Transverse colon (tissue), 4 donors: ENCODE data around the gene TMEM181. TPM values are rescaled to one million over a fixed set of nuclear protein-coding genes. Genes with fewer than 3 reads are reported as not detected.

ENCODE experiments used
- DNase-seq: peaks from one replicate; pipeline ENCODE4 v3.0.0-alpha.2; 2019
- H3K27ac ChIP-seq, 4 donors: fragments of 200-600 bp; sonication (generic); 2 replicates each; pipeline ENCODE4 v1.5.1; 2016 to 2018; ENCODE audit warnings: inconsistent platforms in 4 of 4
- H3K27me3 ChIP-seq: fragments of 200-600 bp; sonication (generic); 2 replicates; pipeline ENCODE4 v1.5.1; 2017; ENCODE audit warnings: inconsistent platforms
- H3K36me3 ChIP-seq, 4 donors: fragments of 200-600 bp; sonication (generic); 2 replicates each; pipeline ENCODE4 v1.5.1; 2017 to 2019; ENCODE audit warnings: inconsistent platforms in 4 of 4
- H3K4me1 ChIP-seq, 4 donors: fragments of 200-600 bp; sonication (generic); 2 replicates each; pipeline ENCODE4 v1.5.1; 2017 to 2020; ENCODE audit warnings: inconsistent platforms in 4 of 4
- H3K4me3 ChIP-seq, 4 donors: fragments of 200-600 bp; sonication (generic); 1 replicate in 1 of 4; 2 replicates in 3 of 4; pipeline versions ENCODE4 v1.5.1 to v1.6.1; 2017 to 2019; ENCODE audit warnings: inconsistent platforms in 4 of 4
- H3K9me3 ChIP-seq, 2 donors: fragments of 200-600 bp; sonication (generic); 2 replicates each; pipeline ENCODE4 v1.5.1; 2017 to 2019; ENCODE audit warnings: inconsistent platforms in 2 of 2
- EP300 ChIP-seq: sonication (generic); formaldehyde crosslinking; IDR thresholded peaks from one replicate; pipeline ENCODE4 v1.6.1; 2017; ENCODE audit warnings: antibody characterized with exemption, low read depth
- POLR2A ChIP-seq: fragments of 450-650 bp; IDR thresholded peaks from one replicate; pipeline ENCODE4 v1.6.1; 2016; ENCODE audit warnings: antibody characterized with exemption, mild to moderate bottlenecking, moderate library complexity
- POLR2AphosphoS5 ChIP-seq, 3 donors: sonication (generic); formaldehyde crosslinking; IDR thresholded peaks; one replicate each; pipeline ENCODE4 v1.6.1; 2016; ENCODE audit warnings: antibody characterized with exemption in 3 of 3
- WGBS, 2 donors: methylation state at CpG; one replicate each; pipeline ENCODE4 v1.1.5; 2018; ENCODE audit warnings: low coverage in 1 of 2; 5-methylcytosine and 5-hydroxymethylcytosine counted together
- in situ Hi-C, 4 donors: fragments of 200-750 bp; cut with MboI; loops; one replicate each; pipeline versions ENCODE4 v1.15.0 to v1.15.1; 2017; ENCODE audit warnings: low sequenced_read_pairs in 3 of 4, low pct_ligation_motif_present in 1 of 4, low pct_unique_long_range_greater_than_20kb in 1 of 4
- intact Hi-C: fragments of 100-400 bp; cut with DNase I; formaldehyde crosslinking; loops from one replicate; pipeline ENCODE4 v1.15.1; 2023; ENCODE audit warnings: low total_unique reads
- total RNA-seq, 4 donors: library from RNA; depleted of rRNA; stranded (reverse); fragments of >200 nt; gene quantifications; one replicate each; pipeline ENCODE4 v1.1.0, GENCODE V29; 2016
- TF ChIP-seq, protein P1 (sequence below), 5 experiments: fragments of 200-600 bp in 3 of 5; fragments of 450-650 bp in 2 of 5; sonication (generic) in 3 of 5; IDR thresholded peaks; 1 replicate in 2 of 5; 2 replicates in 3 of 5; pipeline ENCODE4 v1.5.1; 2016 to 2017; ENCODE audit warnings: antibody characterized with exemption in 5 of 5, inconsistent platforms in 3 of 5, mild to moderate bottlenecking in 2 of 5, moderate library complexity in 1 of 5

Gene TMEM181
- total RNA-seq, 4 donors from 2014 or later, result 15.7 to 41.3 (median 34.2) TPM

DNA sequence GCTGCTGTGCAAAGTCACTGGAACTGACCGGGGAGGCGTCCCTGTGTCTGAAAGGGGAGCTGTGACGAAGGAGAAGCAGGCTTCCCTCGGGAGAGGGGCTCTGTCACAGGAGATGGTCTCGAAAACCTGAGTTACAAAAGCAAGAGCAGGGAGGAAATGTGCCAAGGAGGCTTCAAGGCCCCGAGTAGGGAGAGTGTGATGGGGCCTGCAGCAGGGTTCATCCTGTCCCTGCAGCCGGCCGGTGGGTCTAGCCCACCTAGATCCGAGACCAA, 68.0 kb downstream of the TMEM181 start:
- no peak overlapping the region for H3K27ac ChIP-seq
- H3K27me3 ChIP-seq, result no peaks in the 10 kb centered on the region
- in situ Hi-C loops (no loop called here), intact Hi-C loops (no loop called here)
- H3K4me1 ChIP-seq, result peaks cover 10 to 31% (median 22%) of the 10 kb centered on the region in 4 donors
- no peak for TF ChIP-seq EP300
- TF ChIP-seq, protein P1, sequence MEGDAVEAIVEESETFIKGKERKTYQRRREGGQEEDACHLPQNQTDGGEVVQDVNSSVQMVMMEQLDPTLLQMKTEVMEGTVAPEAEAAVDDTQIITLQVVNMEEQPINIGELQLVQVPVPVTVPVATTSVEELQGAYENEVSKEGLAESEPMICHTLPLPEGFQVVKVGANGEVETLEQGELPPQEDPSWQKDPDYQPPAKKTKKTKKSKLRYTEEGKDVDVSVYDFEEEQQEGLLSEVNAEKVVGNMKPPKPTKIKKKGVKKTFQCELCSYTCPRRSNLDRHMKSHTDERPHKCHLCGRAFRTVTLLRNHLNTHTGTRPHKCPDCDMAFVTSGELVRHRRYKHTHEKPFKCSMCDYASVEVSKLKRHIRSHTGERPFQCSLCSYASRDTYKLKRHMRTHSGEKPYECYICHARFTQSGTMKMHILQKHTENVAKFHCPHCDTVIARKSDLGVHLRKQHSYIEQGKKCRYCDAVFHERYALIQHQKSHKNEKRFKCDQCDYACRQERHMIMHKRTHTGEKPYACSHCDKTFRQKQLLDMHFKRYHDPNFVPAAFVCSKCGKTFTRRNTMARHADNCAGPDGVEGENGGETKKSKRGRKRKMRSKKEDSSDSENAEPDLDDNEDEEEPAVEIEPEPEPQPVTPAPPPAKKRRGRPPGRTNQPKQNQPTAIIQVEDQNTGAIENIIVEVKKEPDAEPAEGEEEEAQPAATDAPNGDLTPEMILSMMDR (IDR thresholded peaks at IDR 0.05), result no peak
- TF ChIP-seq POLR2A, result no peak
- no peak for TF ChIP-seq POLR2AphosphoS5 (IDR thresholded peaks at IDR 0.05)
- no peak for DNase-seq
- no peak overlapping the region for H3K4me3 ChIP-seq
- WGBS, 2 donors, result 93% methylated on average over 4 to 9 of the region's 9 CpGs
- H3K9me3 ChIP-seq, result no peaks in the 10 kb centered on the region
- H3K36me3 ChIP-seq, result peaks cover 0 to 6% (median 0%) of the 10 kb centered on the region in 4 donors

- no peaks in the 10 kb centered on the region for H3K27me3 ChIP-seq
- intact Hi-C loops (no loop called here), in situ Hi-C loops (no loop called here)
- H3K36me3 ChIP-seq, result peaks cover 0 to 11% (median 0%) of the 10 kb centered on the region in 4 donors
- no peaks in the 10 kb centered on the region for H3K9me3 ChIP-seq
- H3K4me3 ChIP-seq, result no peak overlapping the region
- DNase-seq, result no peak
- 92% methylated on average over 11 of the region's 17 CpGs; no CpG with 5 or more reads in 1 of the 2 donors for WGBS, 2 donors
- TF ChIP-seq, protein P1 (IDR thresholded peaks at IDR 0.05), result no peak
- TF ChIP-seq POLR2A (no peak), EP300 (no peak), POLR2AphosphoS5 (IDR thresholded peaks at IDR 0.05) (no peak)
- no peak overlapping the region for H3K27ac ChIP-seq
- H3K4me1 ChIP-seq, result peaks cover 10 to 31% (median 22%) of the 10 kb centered on the region in 4 donors
Observed at GRCh38 chr6:158628542-158628941, 68.7 kb downstream of the TMEM181 start.

DNA sequence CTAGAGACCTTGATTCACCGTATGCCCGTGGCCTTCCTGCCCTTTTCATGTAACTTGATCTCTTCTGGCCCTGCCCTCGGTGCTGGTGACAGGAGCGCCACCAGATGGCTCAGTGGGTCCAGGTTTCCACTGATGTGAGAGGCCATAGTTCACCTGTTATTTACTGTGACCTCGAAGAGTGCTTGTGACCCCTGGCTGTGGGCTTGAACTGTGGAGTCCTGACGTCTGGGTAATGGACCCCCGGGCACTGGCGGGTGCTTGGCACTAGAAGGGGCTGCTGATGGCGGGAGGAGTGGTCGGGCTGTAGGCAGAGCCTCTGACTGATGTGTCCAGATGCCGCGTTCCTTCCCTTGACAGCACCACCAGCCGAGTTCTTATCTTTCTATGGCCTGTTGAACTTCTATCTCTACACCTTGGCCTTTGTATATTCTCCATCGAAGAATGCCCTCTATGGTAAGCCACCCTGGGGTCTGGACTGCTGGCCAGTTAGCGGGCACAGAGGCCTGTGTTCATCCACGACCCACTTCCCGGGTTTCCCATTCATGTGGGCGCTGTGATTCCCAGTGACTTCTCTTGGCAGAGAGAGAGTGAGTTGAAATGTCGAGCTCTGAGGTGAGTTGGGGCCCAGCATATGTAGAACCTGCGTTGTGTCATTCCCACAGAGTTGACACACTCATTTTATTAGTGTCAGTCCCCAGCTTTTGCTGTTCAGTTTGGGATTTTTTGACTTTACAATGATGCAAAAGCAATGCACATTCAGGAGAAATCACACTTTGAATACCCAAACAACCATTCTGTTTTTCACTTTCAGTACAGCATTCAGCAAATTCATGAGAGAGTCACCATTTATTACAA, 69.7 kb downstream of the TMEM181 start:
- in situ Hi-C loops, result no loop called here
- intact Hi-C loops, result no loop called here
- Histone ChIP-seq H3K4me1 (peaks cover 10 to 35% (median 23%) of the 10 kb centered on the region in 4 donors), H3K9me3 (no peaks in the 10 kb centered on the region), H3K36me3 (peaks cover 0 to 11% (median 0%) of the 10 kb centered on the region in 4 donors), H3K4me3 (no peak overlapping the region), H3K27me3 (no peaks in the 10 kb centered on the region), H3K27ac (peak overlapping the region in 1 of 4 donors; percentile 74)
- no peak for TF ChIP-seq EP300
- TF ChIP-seq, protein P1 (IDR thresholded peaks at IDR 0.05), result no peak
- TF ChIP-seq POLR2AphosphoS5 (IDR thresholded peaks at IDR 0.05), result no peak
- TF ChIP-seq POLR2A, result no peak
- no peak for DNase-seq
- WGBS, 2 donors, result 74 to 88% methylated on average over 9 to 20 of the region's 20 CpGs

GRCh38 chr6:158630938-158631616, 71.2 kb downstream of the TMEM181 start:
- no peak overlapping the region for H3K4me3 ChIP-seq
- peak; percentile 63 for DNase-seq
- 68 to 80% methylated on average over 2 to 18 of the region's 19 CpGs for WGBS, 2 donors
- no peaks in the 10 kb centered on the region for H3K9me3 ChIP-seq
- H3K27me3 ChIP-seq, result no peaks in the 10 kb centered on the region
- TF ChIP-seq EP300 (no peak), POLR2AphosphoS5 (IDR thresholded peaks at IDR 0.05) (peak in 1 of 3 donors; percentile 10)
- peaks cover 0 to 7% (median under 1%) of the 10 kb centered on the region in 4 donors for H3K36me3 ChIP-seq
- H3K27ac ChIP-seq, result peak overlapping the region; percentile 74 to 76 (median 75)
- in situ Hi-C loops (no loop called here), intact Hi-C loops (no loop called here)
- H3K4me1 ChIP-seq, result peaks cover 10 to 35% (median 26%) of the 10 kb centered on the region in 4 donors
